Measurements from ENCODE around the gene ZBTB5. TPM values are rescaled to one million over a fixed set of nuclear protein-coding genes. Genes with fewer than 3 reads are reported as not detected.

The ZBTB5 gene
- total and polyA plus RNA-seq, 9 of the 15 experiments (the other 6 are each of a cell fraction or from before 2014, with no cell fraction given): 2.3 to 43.2 (median 15.5) TPM

GRCh38 chr9:37464426-37465248, 613 bp downstream of the ZBTB5 start (continued):
- TF ChIP-seq TSHZ1 (CRISPR knock-in tag; IDR thresholded peaks at IDR 0.05) (no peak), HNRNPUL1 (IDR thresholded peaks at IDR 0.05; ENCODE audit: low read length) (no peak), ZNF318 (IDR thresholded peaks at IDR 0.05; ENCODE audit: borderline replicate concordance in 1 of 2, low read depth in 1 of 2) (no peak), HIVEP1 (CRISPR knock-in tag; IDR thresholded peaks at IDR 0.05) (no peak), HNRNPH1 (optimal IDR thresholded peaks at IDR 0.05; ENCODE audit: low read depth, low read length) (no peak), NFRKB (IDR thresholded peaks at IDR 0.05; ENCODE audit: low read depth) (peak; percentile 40; the same call in 1 of the 2 replicates), ZNF507 (tag; conservative IDR thresholded peaks at IDR 0.05) (no peak), NFATC3 (IDR thresholded peaks at IDR 0.05) (no peak), SMARCE1 (IDR thresholded peaks at IDR 0.05) (0 out of 2 replicates have a peak, but pooled peaks have one; percentile 38), MCM3 (IDR thresholded peaks at IDR 0.05) (no peak), EP300 (IDR thresholded peaks at IDR 0.05; ENCODE audit: low read length) (no peak), SIN3B (IDR thresholded peaks at IDR 0.05; ENCODE audit: low read depth) (no peak), TAF9B (IDR thresholded peaks at IDR 0.05; ENCODE audit: partially characterized antibody) (no peak), ZNF561 (CRISPR knock-in tag; conservative IDR thresholded peaks at IDR 0.05) (no peak), ZNF347 (CRISPR knock-in tag; IDR thresholded peaks at IDR 0.05; ENCODE audit: low read depth) (no peak), SIN3A (IDR thresholded peaks at IDR 0.05; ENCODE audit: borderline replicate concordance in 2 of 2, control insufficient read depth in 1 of 2, low read depth in 2 of 2, low read length in 2 of 2) (peak in 1 of 2 experiments; percentile 85; a peak in 3 of 4 replicates)

Data from K562 (cell line).